Measurements from ENCODE around the gene R3HCC1L.

Gene R3HCC1L

DNA sequence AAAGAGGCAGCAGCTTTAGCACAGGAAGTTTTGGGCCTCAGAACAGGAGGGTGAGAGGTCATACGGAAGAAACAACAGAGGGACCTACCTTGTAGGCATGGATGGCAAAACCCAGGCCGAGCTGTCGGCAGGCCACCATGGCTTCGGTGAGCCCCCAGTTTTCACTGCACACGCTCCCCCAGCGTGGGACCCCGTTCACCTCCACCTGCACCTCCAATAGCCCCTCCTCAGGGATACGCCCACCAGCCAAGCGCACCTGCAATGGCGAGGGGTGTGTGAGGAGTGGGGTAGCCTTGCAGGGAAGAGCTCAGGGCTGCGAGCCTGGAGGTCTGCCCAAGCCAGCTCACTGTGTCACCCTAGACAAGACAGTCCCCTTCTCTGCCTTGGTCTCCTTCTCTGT lies 122.2 kb downstream of the R3HCC1L start:
- H3K36me3 ChIP-seq = peaks cover 16% of the 10 kb centered on the region
- H3K4me1 ChIP-seq (ENCODE audit: control insufficient read depth in 1 of 2, insufficient read depth in 1 of 2, low read depth in 1 of 2, low read length in 1 of 2) = peaks cover 16 to 18% of the 10 kb centered on the region in 2 experiments
- H3K4me3 ChIP-seq (ENCODE audit: low read depth in 1 of 2, low read length in 1 of 2) = no peak overlapping the region
- TF ChIP-seq, protein P1, sequence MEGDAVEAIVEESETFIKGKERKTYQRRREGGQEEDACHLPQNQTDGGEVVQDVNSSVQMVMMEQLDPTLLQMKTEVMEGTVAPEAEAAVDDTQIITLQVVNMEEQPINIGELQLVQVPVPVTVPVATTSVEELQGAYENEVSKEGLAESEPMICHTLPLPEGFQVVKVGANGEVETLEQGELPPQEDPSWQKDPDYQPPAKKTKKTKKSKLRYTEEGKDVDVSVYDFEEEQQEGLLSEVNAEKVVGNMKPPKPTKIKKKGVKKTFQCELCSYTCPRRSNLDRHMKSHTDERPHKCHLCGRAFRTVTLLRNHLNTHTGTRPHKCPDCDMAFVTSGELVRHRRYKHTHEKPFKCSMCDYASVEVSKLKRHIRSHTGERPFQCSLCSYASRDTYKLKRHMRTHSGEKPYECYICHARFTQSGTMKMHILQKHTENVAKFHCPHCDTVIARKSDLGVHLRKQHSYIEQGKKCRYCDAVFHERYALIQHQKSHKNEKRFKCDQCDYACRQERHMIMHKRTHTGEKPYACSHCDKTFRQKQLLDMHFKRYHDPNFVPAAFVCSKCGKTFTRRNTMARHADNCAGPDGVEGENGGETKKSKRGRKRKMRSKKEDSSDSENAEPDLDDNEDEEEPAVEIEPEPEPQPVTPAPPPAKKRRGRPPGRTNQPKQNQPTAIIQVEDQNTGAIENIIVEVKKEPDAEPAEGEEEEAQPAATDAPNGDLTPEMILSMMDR (IDR thresholded peaks at IDR 0.05) = no peak
- H3K27ac ChIP-seq = no peak overlapping the region
- no peaks in the 10 kb centered on the region for H3K9me3 ChIP-seq
- no peaks in the 10 kb centered on the region for H3K27me3 ChIP-seq

DNA sequence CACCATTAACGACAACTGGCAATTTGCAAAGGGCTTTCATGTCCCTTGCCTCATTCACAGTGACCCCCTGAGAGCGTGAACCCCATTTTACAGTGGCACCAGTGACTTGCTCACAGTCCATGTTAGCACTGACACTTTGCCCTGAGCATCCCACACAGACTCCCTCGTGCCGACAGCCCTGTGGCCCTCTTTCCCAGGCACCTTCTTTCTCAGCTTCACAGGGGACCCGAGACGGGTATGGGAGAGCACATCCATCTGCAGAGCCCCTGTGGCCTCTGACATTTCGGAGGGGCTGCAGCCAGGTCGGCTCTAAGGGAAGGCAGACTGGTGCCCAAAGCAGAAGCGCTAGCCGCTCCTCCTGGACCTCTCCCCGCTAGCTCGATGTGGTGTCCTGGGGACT lies 122.7 kb downstream of the R3HCC1L start:
- TF ChIP-seq, protein P1 (IDR thresholded peaks at IDR 0.05) = no peak
- Histone ChIP-seq H3K36me3 (peaks cover 11% of the 10 kb centered on the region), H3K27ac (no peak overlapping the region), H3K4me3 (ENCODE audit: low read depth in 1 of 2, low read length in 1 of 2) (no peak overlapping the region), H3K27me3 (no peaks in the 10 kb centered on the region), H3K9me3 (no peaks in the 10 kb centered on the region), H3K4me1 (ENCODE audit: control insufficient read depth in 1 of 2, insufficient read depth in 1 of 2, low read depth in 1 of 2, low read length in 1 of 2) (peaks cover 16 to 18% of the 10 kb centered on the region in 2 experiments)

DNA sequence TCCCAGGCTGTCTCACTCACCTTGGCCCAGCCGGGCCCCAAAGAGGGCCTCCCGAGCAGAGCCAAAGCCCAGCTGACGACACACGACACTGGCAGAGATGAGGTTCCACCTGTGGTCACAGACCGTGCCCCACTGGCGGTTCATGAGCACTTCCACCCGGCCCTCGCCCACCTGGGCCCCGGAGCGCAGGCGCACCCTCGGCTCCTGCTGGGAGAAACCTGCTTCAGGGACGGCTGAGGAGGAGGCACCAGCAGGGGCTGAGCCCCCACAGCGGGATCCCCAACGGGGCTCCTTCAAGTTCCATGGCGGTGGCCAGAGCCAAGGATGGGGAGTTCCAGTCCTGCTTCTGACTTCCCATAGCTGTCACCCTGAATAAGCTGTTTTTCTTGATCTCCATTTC lies 123.5 kb downstream of the R3HCC1L start:
- Histone ChIP-seq H3K9me3 (no peaks in the 10 kb centered on the region), H3K27me3 (no peaks in the 10 kb centered on the region), H3K27ac (no peak overlapping the region), H3K4me3 (ENCODE audit: low read depth in 1 of 2, low read length in 1 of 2) (no peak overlapping the region), H3K36me3 (peaks cover 5% of the 10 kb centered on the region), H3K4me1 (ENCODE audit: control insufficient read depth in 1 of 2, insufficient read depth in 1 of 2, low read depth in 1 of 2, low read length in 1 of 2) (peaks cover 16 to 18% of the 10 kb centered on the region in 2 experiments)
- TF ChIP-seq, protein P1 (IDR thresholded peaks at IDR 0.05) = no peak

DNA sequence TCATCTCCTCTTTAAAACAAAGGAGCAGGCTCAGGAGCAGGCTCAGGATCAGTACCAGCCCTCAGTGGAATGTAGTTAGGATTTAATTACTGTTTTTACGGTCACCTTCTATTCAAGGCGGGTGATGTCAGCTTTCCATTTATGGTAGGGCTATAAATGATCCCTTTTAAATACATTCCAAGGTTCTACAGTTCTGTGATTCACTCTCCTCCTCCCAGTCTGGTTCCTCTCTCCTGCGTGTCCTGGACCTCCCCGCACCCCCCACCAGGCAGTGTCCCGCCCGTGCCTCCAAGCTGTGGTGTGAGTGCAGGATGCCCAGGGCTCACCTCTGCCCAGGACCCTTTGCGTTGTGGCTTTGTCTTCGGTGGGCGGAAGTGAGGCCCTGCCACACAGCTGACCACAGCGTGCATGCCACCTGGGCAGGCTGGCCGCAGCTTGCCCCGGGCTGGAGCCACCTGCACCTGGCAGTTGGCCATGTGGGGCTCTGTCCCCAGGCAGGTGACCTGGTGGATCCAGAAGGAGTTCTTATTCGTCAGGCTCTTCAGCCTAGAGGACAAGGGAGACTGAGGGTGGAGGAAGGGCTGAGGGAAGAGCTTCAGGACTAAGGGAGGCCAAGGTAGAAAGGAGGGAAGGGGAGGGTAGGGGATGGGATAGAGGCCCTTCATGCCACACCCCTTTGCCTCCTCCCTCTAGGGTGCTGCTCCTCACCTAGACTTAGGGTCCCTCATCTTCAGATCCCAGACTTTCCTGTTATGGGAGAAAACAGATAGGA lies 124.4 kb downstream of the R3HCC1L start:
- peaks cover 19 to 23% of the 10 kb centered on the region in 2 experiments for H3K4me1 ChIP-seq (ENCODE audit: control insufficient read depth in 1 of 2, insufficient read depth in 1 of 2, low read depth in 1 of 2, low read length in 1 of 2)
- H3K9me3 ChIP-seq = no peaks in the 10 kb centered on the region
- no peak overlapping the region for H3K4me3 ChIP-seq (ENCODE audit: low read depth in 1 of 2, low read length in 1 of 2)
- H3K36me3 ChIP-seq = peaks cover 5% of the 10 kb centered on the region
- H3K27ac ChIP-seq = no peak overlapping the region
- TF ChIP-seq, protein P1 (IDR thresholded peaks at IDR 0.05) = no peak
- H3K27me3 ChIP-seq = no peaks in the 10 kb centered on the region

DNA sequence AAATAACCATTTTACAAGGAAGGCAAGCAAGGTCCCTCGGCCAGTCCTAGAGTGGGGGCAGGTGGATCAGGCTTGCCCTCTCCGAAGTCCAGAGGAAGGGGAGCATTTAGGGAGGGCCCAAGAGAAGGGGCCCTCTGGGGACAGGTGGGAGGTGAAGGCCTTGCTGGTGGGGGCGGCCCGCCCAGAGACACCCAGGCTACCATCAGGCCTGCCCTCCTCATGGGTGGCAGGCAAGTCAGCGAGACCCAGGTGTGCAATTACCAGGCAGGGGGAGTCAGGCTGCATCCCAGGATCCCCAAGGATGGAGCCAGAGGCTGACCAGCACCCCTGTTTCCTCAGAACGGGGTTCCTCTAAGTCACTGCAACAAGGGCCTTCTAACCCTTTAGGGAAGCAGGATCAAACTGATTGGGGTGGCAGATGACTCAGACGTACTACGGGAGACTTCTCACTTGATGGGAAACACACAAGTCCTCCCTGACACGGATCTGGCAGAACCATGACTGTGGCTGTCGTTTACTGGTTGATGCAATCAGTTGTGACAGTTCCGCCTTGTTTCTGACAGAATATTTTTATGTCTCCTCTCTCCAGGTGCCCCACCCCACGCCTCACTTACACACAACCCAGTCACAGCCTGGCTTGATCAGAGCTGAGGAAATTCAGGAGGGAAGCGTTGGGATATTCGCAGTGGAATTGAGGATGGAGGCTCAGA lies 125.3 kb downstream of the R3HCC1L start:
- Histone ChIP-seq H3K4me1 (ENCODE audit: control insufficient read depth in 1 of 2, insufficient read depth in 1 of 2, low read depth in 1 of 2, low read length in 1 of 2) (peaks cover 26 to 30% of the 10 kb centered on the region in 2 experiments), H3K27ac (peak overlapping the region; percentile 19), H3K27me3 (peaks cover 9% of the 10 kb centered on the region), H3K4me3 (ENCODE audit: low read depth in 1 of 2, low read length in 1 of 2) (no peak overlapping the region), H3K36me3 (peaks cover 5% of the 10 kb centered on the region), H3K9me3 (no peaks in the 10 kb centered on the region)
- TF ChIP-seq, protein P1 (IDR thresholded peaks at IDR 0.05) = no peak
